Measurements from ENCODE around the gene SMAD3. TPM values are rescaled to one million over a fixed set of nuclear protein-coding genes. Genes with fewer than 3 reads are reported as not detected.

SMAD3 gene
- total and polyA plus RNA-seq, 2 of the 4 experiments (the other 2 are of a cell fraction), result 71.0 to 177 TPM

GRCh38 chr15:67143646-67144045 is 78.2 kb downstream of the SMAD3 start:
- peaks cover 25% of the 10 kb centered on the region; the same call in 1 of the 2 replicates for H4K20me1 ChIP-seq (ENCODE audit: insufficient read depth, low read length)
- CTCF ChIA-PET, result interaction anchor here (0.6 kb wide), 1 partner anchor 158 kb away, joined by 4 read pairs; no protein-coding TSS in a partner anchor
- H2BK120ac ChIP-seq (ENCODE audit: low read depth, low read length), result peak overlapping the region; percentile 74
- peak overlapping the region; percentile 69 for H3K4ac ChIP-seq (ENCODE audit: low read depth, low read length)
- H4K5ac ChIP-seq (ENCODE audit: low read depth, low read length), result peak overlapping the region; percentile 32; the same call in 1 of the 2 replicates
- H3K9me3 ChIP-seq (ENCODE audit: control insufficient read depth, insufficient read depth, low read length), result no peaks in the 10 kb centered on the region
- peak overlapping the region; percentile 63 for H2AK5ac ChIP-seq (ENCODE audit: low read depth, low read length)
- 100% methylated on average over 3 of the region's 6 CpGs; no CpG with 5 or more reads in 1 of the 2 experiments for WGBS, 2 experiments (ENCODE audit: extremely low coverage in 2 of 2, insufficient read length in 1 of 2)
- H3K36me3 ChIP-seq (ENCODE audit: control insufficient read depth, insufficient read depth, low read length), result peaks cover 9% of the 10 kb centered on the region; the same call in 1 of the 2 replicates
- peak overlapping the region; percentile 71 for H4K91ac ChIP-seq (ENCODE audit: insufficient read depth, low read depth, low read length)
- peaks cover 67% of the 10 kb centered on the region for H3K4me1 ChIP-seq (ENCODE audit: control insufficient read depth, insufficient read depth, low read length)
- peaks cover 12 to 88% of the 10 kb centered on the region in 2 experiments for H3K79me1 ChIP-seq (ENCODE audit: low read depth in 1 of 2, low read length in 2 of 2)
- no peak overlapping the region for H2AK9ac ChIP-seq (replicated peaks; ENCODE audit: low read depth, low read length, poor library complexity)
- ATAC-seq (ENCODE audit: low read depth), result no peak
- BruUV-seq (replicated peaks), result no TSS peak
- POLR2A ChIA-PET (ENCODE audit: unreplicated experiment), result interaction anchor here (0.5 kb wide), 1 partner anchor 34 kb away, joined by 3 read pairs; no protein-coding TSS in a partner anchor
- no peak overlapping the region for H2AFZ ChIP-seq (replicated peaks; ENCODE audit: low read length, poor library complexity)
- H2BK20ac ChIP-seq (ENCODE audit: low read depth, low read length), result peak overlapping the region; percentile 40; the same call in 1 of the 2 replicates
- peak overlapping the region; percentile 38; the same call in 1 of the 2 replicates for H3K18ac ChIP-seq (ENCODE audit: low read depth, low read length)
- no peak overlapping the region for H2BK15ac ChIP-seq (ENCODE audit: low read depth, low read length)
- in situ Hi-C loops (cut with MboI; ENCODE audit: low sequenced_read_pairs), result no loop called here
- H2BK5ac ChIP-seq (ENCODE audit: low read depth, low read length, poor library complexity, severe bottlenecking), result peak overlapping the region; percentile 90
- dilution Hi-C loops (cut with HindIII; ENCODE audit: low sequenced_read_pairs, unreplicated experiment), result no loop called here
- no peak overlapping the region for H3K4me2 ChIP-seq (ENCODE audit: low read depth, low read length)
- H3K27me3 ChIP-seq (ENCODE audit: control insufficient read depth, insufficient read depth, low read length), result no peaks in the 10 kb centered on the region
- peak overlapping the region; percentile 54 for H3K27ac ChIP-seq (ENCODE audit: insufficient read depth, low read length)
- peak overlapping the region; percentile 46 for H3K14ac ChIP-seq (replicated peaks; ENCODE audit: low read depth, low read length)
- no peak overlapping the region for H3K56ac ChIP-seq (ENCODE audit: extremely low read depth, insufficient read depth, low read length)
- H3K9ac ChIP-seq (ENCODE audit: low read depth, low read length), result no peak overlapping the region; the same call in 1 of the 2 replicates
- H3K9me1 ChIP-seq (ENCODE audit: insufficient read depth, low read length), result peaks cover 39% of the 10 kb centered on the region
- no peak for DNase-seq
- intact Hi-C loops (cut with micrococcal nuclease), result loop anchor here (10.0 kb wide), 1 partner anchor 199 kb away; no protein-coding TSS in a partner anchor
- TF ChIP-seq SMC3 (IDR thresholded peaks at IDR 0.05; ENCODE audit: low read depth, low read length) (no peak), FOS (IDR thresholded peaks at IDR 0.05; ENCODE audit: low read depth, low read length) (no peak), CHD1 (IDR thresholded peaks at IDR 0.05; ENCODE audit: low read depth, low read length) (no peak), RCOR1 (IDR thresholded peaks at IDR 0.05; ENCODE audit: insufficient replicate concordance, low read length) (no peak), BHLHE40 (IDR thresholded peaks at IDR 0.05; ENCODE audit: low read depth, low read length) (no peak), ELK1 (IDR thresholded peaks at IDR 0.05; ENCODE audit: borderline replicate concordance, low read depth, low read length) (no peak), MXI1 (IDR thresholded peaks at IDR 0.05; ENCODE audit: borderline replicate concordance, low read depth, low read length) (no peak), NFE2L2 (IDR thresholded peaks at IDR 0.05; ENCODE audit: low read depth, low read length) (no peak), CEBPB (IDR thresholded peaks at IDR 0.05; ENCODE audit: low read depth, low read length) (no peak), CTCF (conservative IDR thresholded peaks at IDR 0.05; ENCODE audit: low read depth, low read length) (no peak), RFX5 (IDR thresholded peaks at IDR 0.05; ENCODE audit: low read depth, low read length) (no peak), POLR2A (IDR thresholded peaks at IDR 0.05; ENCODE audit: low read depth, low read length) (no peak)
- TF ChIP-seq, protein P1, sequence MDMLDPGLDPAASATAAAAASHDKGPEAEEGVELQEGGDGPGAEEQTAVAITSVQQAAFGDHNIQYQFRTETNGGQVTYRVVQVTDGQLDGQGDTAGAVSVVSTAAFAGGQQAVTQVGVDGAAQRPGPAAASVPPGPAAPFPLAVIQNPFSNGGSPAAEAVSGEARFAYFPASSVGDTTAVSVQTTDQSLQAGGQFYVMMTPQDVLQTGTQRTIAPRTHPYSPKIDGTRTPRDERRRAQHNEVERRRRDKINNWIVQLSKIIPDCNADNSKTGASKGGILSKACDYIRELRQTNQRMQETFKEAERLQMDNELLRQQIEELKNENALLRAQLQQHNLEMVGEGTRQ (IDR thresholded peaks at IDR 0.05; ENCODE audit: low read depth, low read length), result no peak
- H4K8ac ChIP-seq (ENCODE audit: low read depth in 2 of 2, low read length in 2 of 2), result peak overlapping the region; percentile 14 to 88; a peak in 3 of 4 replicates
- H3K23ac ChIP-seq (ENCODE audit: low read depth, low read length), result peak overlapping the region; percentile 95; the same call in 1 of the 2 replicates
- no peak overlapping the region for H3K4me3 ChIP-seq (ENCODE audit: insufficient read depth, low read depth, low read length)
